ENCODE results near the gene TNS1. TPM values are rescaled to one million over a fixed set of nuclear protein-coding genes. Genes with fewer than 3 reads are reported as not detected.

TNS1 gene
- total RNA-seq, 1 donor from 2014 or later, result 0.91 TPM

DNA sequence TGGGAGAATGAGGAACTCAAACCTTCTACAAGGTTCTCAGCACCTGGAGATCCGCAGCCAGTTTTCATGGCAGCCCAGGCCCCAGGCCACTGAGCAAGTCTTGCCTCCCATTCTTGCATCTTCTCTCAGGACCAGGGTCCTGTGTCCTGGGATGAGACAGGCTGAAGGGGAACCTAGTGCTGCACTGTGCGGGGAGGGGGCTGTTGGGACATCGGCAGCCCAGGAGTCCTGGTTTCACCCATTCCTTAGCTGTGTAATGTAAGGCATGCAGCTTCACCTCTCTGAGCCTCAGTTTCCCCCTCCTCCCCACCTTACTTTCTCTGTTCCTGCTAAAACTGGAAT is 43.9 kb downstream of the TNS1 start:
- no peak for DNase-seq (ENCODE audit: low spot score)
- H3K9me3 Mint-ChIP-seq, result no peaks in the 10 kb centered on the region
- intact Hi-C loops (cut with micrococcal nuclease), result no loop called here
- H3K27me3 Mint-ChIP-seq (ENCODE audit: low read depth), result no peaks in the 10 kb centered on the region
- no peaks in the 10 kb centered on the region for H3K4me1 Mint-ChIP-seq (ENCODE audit: low read depth)
- H3K4me3 Mint-ChIP-seq (ENCODE audit: low read depth), result no peak overlapping the region
- no peak overlapping the region for H3K27ac Mint-ChIP-seq
- H3K36me3 Mint-ChIP-seq (ENCODE audit: low read depth), result no peaks in the 10 kb centered on the region

DNA sequence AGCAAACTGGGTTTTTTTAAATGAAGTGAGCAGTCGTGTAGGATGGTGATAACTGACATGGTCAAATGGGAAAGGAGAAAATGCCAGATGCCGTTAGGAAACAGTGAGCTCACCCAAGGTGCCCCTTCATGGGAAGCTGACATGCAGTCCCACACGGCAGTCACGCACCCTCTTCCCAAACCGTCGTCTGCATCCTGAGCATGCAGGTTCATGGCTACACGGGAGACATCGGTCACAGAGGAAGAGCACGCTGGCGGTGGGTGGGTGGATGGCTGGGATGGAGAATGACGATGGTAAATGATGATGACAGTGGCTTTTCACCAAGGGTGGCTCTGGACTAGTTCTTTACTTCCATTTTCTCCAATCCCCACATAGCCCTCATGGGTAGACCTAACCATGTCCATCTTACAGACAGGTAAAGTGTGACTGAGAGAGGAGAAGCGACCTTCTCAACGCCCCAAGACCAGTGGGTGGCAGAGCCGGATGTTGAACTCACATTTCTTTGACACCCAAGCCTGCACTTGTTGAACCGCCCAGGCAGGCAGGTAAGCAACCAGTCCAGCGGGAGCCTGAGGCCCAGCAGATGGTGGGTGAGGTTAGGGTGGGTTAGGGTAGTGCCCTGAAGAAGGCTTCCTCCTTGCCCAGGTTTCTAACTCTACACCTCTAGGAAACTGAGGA is 44.5 kb downstream of the TNS1 start:
- H3K9me3 Mint-ChIP-seq, result no peaks in the 10 kb centered on the region
- no peaks in the 10 kb centered on the region for H3K4me1 Mint-ChIP-seq (ENCODE audit: low read depth)
- H3K27ac Mint-ChIP-seq, result no peak overlapping the region
- H3K36me3 Mint-ChIP-seq (ENCODE audit: low read depth), result no peaks in the 10 kb centered on the region
- no peak overlapping the region for H3K4me3 Mint-ChIP-seq (ENCODE audit: low read depth)
- no peaks in the 10 kb centered on the region for H3K27me3 Mint-ChIP-seq (ENCODE audit: low read depth)
- intact Hi-C loops (cut with micrococcal nuclease), result no loop called here
- DNase-seq (ENCODE audit: low spot score), result no peak

DNA sequence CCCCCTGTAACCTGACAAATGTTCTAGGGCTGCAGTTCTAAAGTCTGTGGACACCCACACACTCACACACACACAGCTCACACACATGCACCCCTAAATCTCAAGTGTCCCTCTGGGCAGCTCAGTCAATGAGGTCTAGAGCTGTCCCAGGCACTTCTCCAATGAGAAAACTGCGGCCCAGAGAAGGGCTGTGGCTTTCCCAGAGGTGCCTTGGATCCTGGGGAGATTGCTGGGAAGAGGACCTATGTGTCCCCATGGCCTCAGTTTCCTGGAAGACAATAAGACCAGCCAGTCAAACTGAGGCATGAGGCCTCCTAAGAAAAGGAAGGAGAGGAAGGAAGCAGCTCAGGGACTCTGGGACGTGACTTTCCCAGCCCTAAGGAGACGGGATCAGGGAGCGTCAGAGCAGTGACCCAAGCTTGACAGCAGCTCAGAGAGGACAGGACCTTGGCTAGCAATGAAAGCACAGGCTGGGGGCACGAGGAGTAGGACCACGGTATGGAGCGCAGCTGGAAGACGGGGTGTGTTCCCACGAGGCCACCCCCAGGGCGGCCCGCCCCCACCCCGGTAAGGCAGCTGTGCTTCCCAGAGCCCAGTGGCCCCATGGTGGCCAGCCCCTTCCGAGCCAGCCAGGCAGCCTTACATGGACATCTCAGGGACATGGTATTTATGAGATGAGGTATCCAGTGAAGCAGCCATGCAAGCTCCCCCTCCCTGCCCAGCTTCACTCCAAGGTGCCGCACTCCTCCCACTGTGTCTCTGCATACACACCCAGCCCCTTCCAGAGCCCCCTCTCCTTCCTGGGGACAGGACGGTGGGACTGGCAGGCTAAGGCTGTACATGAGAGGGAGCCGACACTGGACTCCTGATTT is 46.0 kb downstream of the TNS1 start:
- DNase-seq (ENCODE audit: low spot score), result no peak
- H3K27ac Mint-ChIP-seq, result no peak overlapping the region
- H3K9me3 Mint-ChIP-seq, result no peaks in the 10 kb centered on the region
- no peaks in the 10 kb centered on the region for H3K4me1 Mint-ChIP-seq (ENCODE audit: low read depth)
- H3K4me3 Mint-ChIP-seq (ENCODE audit: low read depth), result no peak overlapping the region
- intact Hi-C loops (cut with micrococcal nuclease), result no loop called here
- no peaks in the 10 kb centered on the region for H3K27me3 Mint-ChIP-seq (ENCODE audit: low read depth)
- H3K36me3 Mint-ChIP-seq (ENCODE audit: low read depth), result no peaks in the 10 kb centered on the region

DNA sequence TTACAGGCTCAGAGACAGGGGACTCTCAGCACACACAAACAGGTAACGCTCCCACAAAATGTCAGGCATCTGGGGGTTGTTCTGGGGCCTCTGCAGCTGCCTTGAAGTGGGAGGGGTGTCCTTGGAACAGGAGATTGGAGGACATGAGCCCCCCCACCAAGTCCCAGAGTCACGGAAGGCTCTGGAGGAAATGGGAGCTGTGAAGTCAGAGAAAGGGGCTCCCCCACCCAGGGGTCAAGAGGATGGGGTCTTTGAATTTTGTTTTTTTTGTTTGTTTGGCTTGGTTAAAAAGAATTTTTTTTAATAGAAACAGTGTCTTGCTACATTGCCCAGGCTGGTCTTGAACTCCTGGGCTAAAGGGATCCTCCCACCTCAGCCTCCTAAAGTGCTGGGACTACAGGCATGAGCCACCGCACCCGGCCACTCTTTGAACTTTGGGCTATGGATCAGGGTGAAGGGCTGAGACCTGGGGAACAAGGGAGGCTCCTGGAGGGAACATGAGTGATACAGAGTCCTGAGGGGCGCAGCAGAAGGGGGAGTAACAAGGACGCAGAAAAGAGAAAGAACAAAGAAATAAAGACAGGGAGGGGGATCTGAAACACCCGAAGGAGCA is 46.8 kb downstream of the TNS1 start:
- Mint-ChIP-seq H3K36me3 (ENCODE audit: low read depth) (no peaks in the 10 kb centered on the region), H3K4me1 (ENCODE audit: low read depth) (no peaks in the 10 kb centered on the region), H3K9me3 (no peaks in the 10 kb centered on the region), H3K4me3 (ENCODE audit: low read depth) (no peak overlapping the region), H3K27me3 (ENCODE audit: low read depth) (no peaks in the 10 kb centered on the region), H3K27ac (no peak overlapping the region)
- intact Hi-C loops (cut with micrococcal nuclease), result no loop called here
- no peak for DNase-seq (ENCODE audit: low spot score)

DNA sequence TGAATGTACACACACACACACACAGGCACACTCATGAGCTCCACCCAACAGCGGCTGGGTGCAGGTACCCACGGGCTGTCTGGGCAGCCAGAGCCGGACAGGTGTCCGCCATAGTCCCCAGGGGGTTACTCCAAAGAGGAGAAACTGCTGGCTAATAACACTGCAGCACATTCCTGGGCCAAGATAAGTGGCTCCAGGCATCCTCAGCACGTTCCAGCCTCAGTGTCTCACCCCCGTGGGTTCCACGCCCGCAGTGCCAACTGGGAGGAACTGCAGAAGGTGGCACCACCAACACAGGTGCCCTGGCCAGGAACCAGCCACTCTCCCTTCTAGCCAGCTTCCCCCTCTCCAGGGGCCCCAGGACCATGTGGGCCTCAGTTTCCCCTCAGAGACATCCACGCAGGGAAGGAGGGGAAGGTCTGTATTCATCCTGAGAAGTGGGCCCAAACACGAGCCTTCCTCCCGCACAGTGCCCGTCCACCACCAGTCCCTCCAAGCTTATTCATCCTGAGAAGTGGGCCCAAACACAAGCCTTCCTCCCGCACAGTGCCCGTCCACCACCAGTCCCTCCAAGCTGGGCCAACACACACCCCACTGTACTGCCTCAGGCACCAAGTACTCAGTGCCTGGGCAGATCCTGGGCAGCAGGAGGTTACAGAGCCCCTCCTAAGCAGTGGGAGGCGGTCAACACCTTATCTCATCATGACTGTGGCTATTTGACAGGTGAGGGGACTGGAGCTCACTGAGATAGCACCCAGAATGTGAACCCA is 47.6 kb downstream of the TNS1 start:
- no peak overlapping the region for H3K4me3 Mint-ChIP-seq (ENCODE audit: low read depth)
- H3K9me3 Mint-ChIP-seq, result no peaks in the 10 kb centered on the region
- DNase-seq (ENCODE audit: low spot score), result no peak
- no peaks in the 10 kb centered on the region for H3K27me3 Mint-ChIP-seq (ENCODE audit: low read depth)
- no peak overlapping the region for H3K27ac Mint-ChIP-seq
- no peaks in the 10 kb centered on the region for H3K4me1 Mint-ChIP-seq (ENCODE audit: low read depth)
- H3K36me3 Mint-ChIP-seq (ENCODE audit: low read depth), result no peaks in the 10 kb centered on the region
- intact Hi-C loops (cut with micrococcal nuclease), result no loop called here

DNA sequence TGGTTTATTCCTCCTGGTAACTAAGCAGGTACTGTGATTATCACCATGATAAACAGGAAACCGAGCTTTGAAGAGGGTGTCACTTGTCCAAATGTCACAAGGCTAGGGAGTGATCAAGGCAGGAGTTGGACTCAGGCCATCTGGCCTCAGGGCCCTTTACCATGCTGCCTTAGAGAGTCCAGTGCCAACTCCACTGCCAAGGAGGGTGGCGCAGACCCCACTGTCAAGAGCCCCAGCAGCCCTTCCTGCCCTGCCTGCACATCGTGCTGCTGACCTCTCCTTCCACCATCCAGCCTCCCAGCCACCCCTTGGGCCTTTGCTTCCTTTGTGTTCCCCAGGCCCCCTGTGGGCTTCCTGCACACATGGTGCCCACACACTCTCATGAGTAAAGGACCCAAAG is 48.3 kb downstream of the TNS1 start:
- H3K4me1 Mint-ChIP-seq (ENCODE audit: low read depth), result no peaks in the 10 kb centered on the region
- H3K4me3 Mint-ChIP-seq (ENCODE audit: low read depth), result no peak overlapping the region
- H3K27ac Mint-ChIP-seq, result no peak overlapping the region
- DNase-seq (ENCODE audit: low spot score), result no peak
- no peaks in the 10 kb centered on the region for H3K36me3 Mint-ChIP-seq (ENCODE audit: low read depth)
- intact Hi-C loops (cut with micrococcal nuclease), result no loop called here
- H3K9me3 Mint-ChIP-seq, result no peaks in the 10 kb centered on the region
- no peaks in the 10 kb centered on the region for H3K27me3 Mint-ChIP-seq (ENCODE audit: low read depth)

DNA sequence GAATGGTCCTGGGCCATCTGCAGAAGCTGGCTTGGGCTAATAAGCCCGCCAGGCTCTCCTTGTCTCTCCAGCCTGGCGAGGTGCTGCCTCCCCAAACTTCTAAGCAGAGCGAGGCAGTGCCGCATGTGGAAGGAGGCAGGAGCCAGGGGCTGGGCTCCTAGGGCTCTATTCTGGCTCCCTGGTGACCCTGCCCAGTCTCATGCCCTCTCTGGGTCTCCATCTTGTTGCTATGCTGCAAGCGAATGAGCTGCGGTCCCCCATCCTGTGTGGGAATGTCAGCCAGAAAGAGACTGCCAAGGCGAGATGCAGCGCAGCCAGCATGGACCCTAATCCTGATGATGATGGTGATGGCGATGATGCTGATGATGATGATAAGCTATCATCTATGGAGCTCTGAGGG is 48.7 kb downstream of the TNS1 start:
- Mint-ChIP-seq H3K4me1 (ENCODE audit: low read depth) (no peaks in the 10 kb centered on the region), H3K27me3 (ENCODE audit: low read depth) (no peaks in the 10 kb centered on the region), H3K9me3 (no peaks in the 10 kb centered on the region), H3K27ac (no peak overlapping the region), H3K4me3 (ENCODE audit: low read depth) (no peak overlapping the region), H3K36me3 (ENCODE audit: low read depth) (no peaks in the 10 kb centered on the region)
- DNase-seq (ENCODE audit: low spot score), result no peak
- intact Hi-C loops (cut with micrococcal nuclease), result no loop called here

DNA sequence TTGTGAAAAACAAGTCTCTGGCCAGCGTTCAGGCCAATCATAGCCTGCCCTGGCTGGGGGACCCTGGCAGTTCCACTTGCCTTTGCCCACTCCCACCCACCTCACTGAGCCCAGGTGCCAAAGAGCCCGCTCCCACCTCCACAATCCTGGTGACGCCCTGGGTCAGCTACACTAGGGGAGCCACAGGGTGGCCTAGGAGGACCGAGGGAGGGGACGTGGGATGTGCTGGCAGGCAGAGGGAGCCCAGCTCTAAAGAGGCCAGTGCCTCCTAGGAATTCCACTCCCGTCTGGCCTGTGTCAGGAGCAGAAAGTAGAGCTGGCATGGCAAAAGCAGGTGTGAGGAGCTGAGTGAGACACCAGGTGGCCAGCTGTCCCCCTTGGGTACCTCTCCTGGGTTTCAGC is 49.3 kb downstream of the TNS1 start:
- H3K4me1 Mint-ChIP-seq (ENCODE audit: low read depth), result no peaks in the 10 kb centered on the region
- intact Hi-C loops (cut with micrococcal nuclease), result no loop called here
- no peak overlapping the region for H3K27ac Mint-ChIP-seq

DNA sequence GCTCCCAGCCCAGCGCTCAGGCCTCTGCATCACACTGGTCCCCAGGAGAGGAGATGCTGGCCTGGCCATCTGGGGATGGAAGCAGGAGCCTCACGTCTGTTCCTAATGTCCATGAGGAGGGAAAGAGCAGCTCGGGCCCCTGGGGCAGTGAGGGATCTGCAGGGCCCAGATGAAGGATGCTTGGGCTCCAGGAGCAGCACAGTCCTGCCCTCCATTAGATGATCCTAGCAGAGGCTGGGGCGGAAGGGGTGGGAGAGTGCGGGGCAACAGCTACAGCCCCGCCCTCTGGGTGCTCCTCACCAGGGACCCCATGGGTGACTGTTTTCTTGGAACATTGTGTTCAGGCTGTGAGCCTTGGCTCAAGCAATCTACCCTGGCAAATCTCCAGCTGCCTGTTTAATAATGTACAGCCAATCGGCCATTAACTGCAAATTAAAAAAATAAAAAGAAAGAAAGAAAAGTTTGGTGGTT is 49.7 kb downstream of the TNS1 start:
- no peaks in the 10 kb centered on the region for H3K9me3 Mint-ChIP-seq
- H3K36me3 Mint-ChIP-seq (ENCODE audit: low read depth), result no peaks in the 10 kb centered on the region
- no peaks in the 10 kb centered on the region for H3K4me1 Mint-ChIP-seq (ENCODE audit: low read depth)
- H3K4me3 Mint-ChIP-seq (ENCODE audit: low read depth), result no peak overlapping the region
- no peaks in the 10 kb centered on the region for H3K27me3 Mint-ChIP-seq (ENCODE audit: low read depth)
- H3K27ac Mint-ChIP-seq, result no peak overlapping the region
- DNase-seq (ENCODE audit: low spot score), result no peak
- intact Hi-C loops (cut with micrococcal nuclease), result no loop called here

More for the DNA sequence above, 49.3 kb downstream of the TNS1 start:
- Mint-ChIP-seq H3K36me3 (ENCODE audit: low read depth) (no peaks in the 10 kb centered on the region), H3K27me3 (ENCODE audit: low read depth) (no peaks in the 10 kb centered on the region), H3K4me3 (ENCODE audit: low read depth) (no peak overlapping the region), H3K9me3 (no peaks in the 10 kb centered on the region)
- DNase-seq (ENCODE audit: low spot score), result no peak

DNA sequence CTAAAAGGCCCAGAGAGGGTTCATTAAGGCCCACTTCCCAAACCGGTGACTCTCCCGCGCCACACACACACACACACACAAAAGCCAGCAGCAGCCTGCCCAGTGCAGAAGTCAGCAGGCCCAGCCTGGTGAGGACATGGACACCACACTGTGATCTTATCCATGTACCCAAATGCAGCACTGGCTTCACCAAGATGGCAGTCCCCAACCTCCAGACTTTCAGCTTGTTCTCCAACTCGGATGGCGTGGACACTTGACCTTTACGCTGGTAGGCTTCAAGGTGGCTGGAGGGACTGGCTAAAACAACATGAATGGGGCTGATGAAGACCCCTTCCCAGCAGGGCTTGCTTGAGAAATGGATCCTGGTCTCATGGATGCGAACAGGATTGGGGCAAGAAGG is 50.4 kb downstream of the TNS1 start:
- intact Hi-C loops (cut with micrococcal nuclease), result no loop called here
- H3K4me3 Mint-ChIP-seq (ENCODE audit: low read depth), result no peak overlapping the region
- H3K27ac Mint-ChIP-seq, result no peak overlapping the region
- no peak for DNase-seq (ENCODE audit: low spot score)
- no peaks in the 10 kb centered on the region for H3K4me1 Mint-ChIP-seq (ENCODE audit: low read depth)
- H3K36me3 Mint-ChIP-seq (ENCODE audit: low read depth), result no peaks in the 10 kb centered on the region
- no peaks in the 10 kb centered on the region for H3K27me3 Mint-ChIP-seq (ENCODE audit: low read depth)
- H3K9me3 Mint-ChIP-seq, result no peaks in the 10 kb centered on the region

DNA sequence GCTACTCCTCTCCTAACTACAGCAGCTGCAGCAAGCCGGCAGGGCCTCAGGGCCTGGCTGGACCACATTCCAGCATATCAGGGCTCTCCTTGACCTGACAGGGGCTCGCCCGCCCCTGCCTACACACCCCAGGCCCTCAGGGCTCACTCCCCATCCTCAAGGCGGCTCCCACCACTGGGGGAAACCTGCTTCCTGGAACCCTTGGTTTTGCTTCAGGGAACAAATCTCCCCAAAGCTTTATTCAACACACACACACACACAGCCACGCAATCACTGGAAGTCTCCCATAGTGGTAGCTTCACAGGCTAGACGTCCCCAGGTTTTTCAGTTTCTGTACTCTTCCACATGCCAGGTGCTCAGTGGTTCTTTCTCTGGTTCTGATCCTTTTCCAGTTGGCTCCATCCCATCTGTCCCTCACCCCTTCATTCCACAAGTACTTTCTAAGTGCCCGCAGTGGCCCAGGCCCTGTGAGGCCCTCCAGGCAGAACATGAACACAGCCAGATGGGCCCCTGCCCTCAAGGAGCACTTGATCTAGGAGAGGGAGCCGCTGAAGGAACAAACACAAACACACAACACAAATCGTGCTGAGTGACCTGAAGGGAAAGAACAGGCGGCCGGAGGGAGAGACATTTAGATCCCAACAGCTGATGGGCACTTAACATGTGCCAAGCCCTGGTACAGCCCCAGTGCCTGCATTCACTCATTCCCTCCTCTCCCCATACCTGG is 51.1 kb downstream of the TNS1 start:
- Mint-ChIP-seq H3K4me1 (ENCODE audit: low read depth) (no peaks in the 10 kb centered on the region), H3K4me3 (ENCODE audit: low read depth) (no peak overlapping the region), H3K9me3 (no peaks in the 10 kb centered on the region), H3K27me3 (ENCODE audit: low read depth) (no peaks in the 10 kb centered on the region), H3K36me3 (ENCODE audit: low read depth) (no peaks in the 10 kb centered on the region), H3K27ac (no peak overlapping the region)
- DNase-seq (ENCODE audit: low spot score), result no peak
- intact Hi-C loops (cut with micrococcal nuclease), result no loop called here

DNA sequence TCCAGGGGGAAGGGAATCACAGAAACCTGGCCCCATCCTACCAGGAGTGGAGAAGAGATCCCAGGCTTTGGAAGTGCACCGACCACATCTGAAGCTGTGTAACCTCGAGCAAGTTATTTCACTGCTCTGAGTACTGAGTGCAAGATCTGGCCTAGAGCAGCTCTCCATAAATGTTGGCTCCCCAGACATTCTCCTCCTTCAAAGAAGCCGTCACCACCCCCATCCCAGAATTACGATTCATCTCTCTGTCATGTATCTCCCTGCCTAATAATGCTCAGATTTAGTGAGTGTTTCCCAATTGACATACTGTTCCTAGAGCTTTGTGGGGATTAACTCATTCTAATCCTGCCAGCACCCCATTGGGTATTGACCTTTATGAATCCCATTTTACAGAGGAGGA is 51.7 kb downstream of the TNS1 start:
- Mint-ChIP-seq H3K27me3 (ENCODE audit: low read depth) (peaks cover 2% of the 10 kb centered on the region), H3K27ac (no peak overlapping the region)

More for the DNA sequence above, 51.7 kb downstream of the TNS1 start:
- Mint-ChIP-seq H3K4me1 (ENCODE audit: low read depth) (no peaks in the 10 kb centered on the region), H3K36me3 (ENCODE audit: low read depth) (no peaks in the 10 kb centered on the region), H3K9me3 (no peaks in the 10 kb centered on the region), H3K4me3 (ENCODE audit: low read depth) (no peak overlapping the region)
- intact Hi-C loops (cut with micrococcal nuclease), result no loop called here
- no peak for DNase-seq (ENCODE audit: low spot score)
